Measurements from ENCODE around the gene CEACAM7. TPM values are rescaled to one million over a fixed set of nuclear protein-coding genes. Genes with fewer than 3 reads are reported as not detected.
"Not testable (repeated sequence)": the region's sequence is repeated elsewhere in the genome, so short reads cannot be mapped to it uniquely, and the experiment has no call there.

CEACAM7 gene
- total and polyA plus RNA-seq, 2 donors from 2014 or later = 0.16 TPM; not detected in 1

DNA sequence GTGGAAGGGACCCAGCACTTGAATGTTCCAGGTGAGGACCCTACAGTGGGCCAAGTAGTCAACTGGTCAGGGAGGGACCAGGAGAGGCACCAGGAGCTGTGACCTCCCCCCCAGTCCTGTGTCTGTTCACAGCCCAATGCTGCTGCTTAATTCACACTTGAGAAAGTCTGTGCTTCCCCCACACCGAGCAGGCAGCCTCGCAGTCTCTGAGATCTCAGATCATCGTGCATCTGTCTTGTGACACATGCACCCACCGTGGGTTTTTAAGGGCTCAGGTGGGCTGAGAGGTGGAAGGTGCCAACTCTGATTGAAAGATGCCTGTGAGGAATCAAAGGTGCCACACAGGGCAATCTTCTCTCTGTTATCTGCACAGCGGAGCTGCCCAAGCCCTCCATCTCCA is 26.5 kb upstream of the CEACAM7 start:
- Histone ChIP-seq H3K4me3 (ENCODE audit: low read length in 3 of 3) (no peak overlapping the region), H3K36me3 (ENCODE audit: control insufficient read depth in 2 of 3, insufficient read depth in 3 of 3, low read length in 3 of 3) (no peaks in the 10 kb centered on the region), H3K27me3 (ENCODE audit: control insufficient read depth, insufficient read depth, low read length) (no peaks in the 10 kb centered on the region), H3K9ac (ENCODE audit: low read length in 3 of 3) (no peak overlapping the region), H3K9me3 (ENCODE audit: control insufficient read depth in 2 of 3, insufficient read depth in 1 of 3, low read length in 3 of 3) (no peaks in the 10 kb centered on the region), H3K27ac (ENCODE audit: low read depth in 2 of 2, low read length in 2 of 2) (no peak overlapping the region), H3K4me1 (ENCODE audit: control insufficient read depth in 2 of 3, insufficient read depth in 2 of 3, low read depth in 1 of 3, low read length in 3 of 3) (no peaks in the 10 kb centered on the region)
- DNase-seq (no peak), FAIRE-seq (no peak)
- intact Hi-C loops (cut with DNase I) = no loop called here
- TF ChIP-seq, protein P1, sequence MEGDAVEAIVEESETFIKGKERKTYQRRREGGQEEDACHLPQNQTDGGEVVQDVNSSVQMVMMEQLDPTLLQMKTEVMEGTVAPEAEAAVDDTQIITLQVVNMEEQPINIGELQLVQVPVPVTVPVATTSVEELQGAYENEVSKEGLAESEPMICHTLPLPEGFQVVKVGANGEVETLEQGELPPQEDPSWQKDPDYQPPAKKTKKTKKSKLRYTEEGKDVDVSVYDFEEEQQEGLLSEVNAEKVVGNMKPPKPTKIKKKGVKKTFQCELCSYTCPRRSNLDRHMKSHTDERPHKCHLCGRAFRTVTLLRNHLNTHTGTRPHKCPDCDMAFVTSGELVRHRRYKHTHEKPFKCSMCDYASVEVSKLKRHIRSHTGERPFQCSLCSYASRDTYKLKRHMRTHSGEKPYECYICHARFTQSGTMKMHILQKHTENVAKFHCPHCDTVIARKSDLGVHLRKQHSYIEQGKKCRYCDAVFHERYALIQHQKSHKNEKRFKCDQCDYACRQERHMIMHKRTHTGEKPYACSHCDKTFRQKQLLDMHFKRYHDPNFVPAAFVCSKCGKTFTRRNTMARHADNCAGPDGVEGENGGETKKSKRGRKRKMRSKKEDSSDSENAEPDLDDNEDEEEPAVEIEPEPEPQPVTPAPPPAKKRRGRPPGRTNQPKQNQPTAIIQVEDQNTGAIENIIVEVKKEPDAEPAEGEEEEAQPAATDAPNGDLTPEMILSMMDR (IDR thresholded peaks at IDR 0.05; ENCODE audit: borderline replicate concordance, extremely low read depth, insufficient read depth) = no peak

DNA sequence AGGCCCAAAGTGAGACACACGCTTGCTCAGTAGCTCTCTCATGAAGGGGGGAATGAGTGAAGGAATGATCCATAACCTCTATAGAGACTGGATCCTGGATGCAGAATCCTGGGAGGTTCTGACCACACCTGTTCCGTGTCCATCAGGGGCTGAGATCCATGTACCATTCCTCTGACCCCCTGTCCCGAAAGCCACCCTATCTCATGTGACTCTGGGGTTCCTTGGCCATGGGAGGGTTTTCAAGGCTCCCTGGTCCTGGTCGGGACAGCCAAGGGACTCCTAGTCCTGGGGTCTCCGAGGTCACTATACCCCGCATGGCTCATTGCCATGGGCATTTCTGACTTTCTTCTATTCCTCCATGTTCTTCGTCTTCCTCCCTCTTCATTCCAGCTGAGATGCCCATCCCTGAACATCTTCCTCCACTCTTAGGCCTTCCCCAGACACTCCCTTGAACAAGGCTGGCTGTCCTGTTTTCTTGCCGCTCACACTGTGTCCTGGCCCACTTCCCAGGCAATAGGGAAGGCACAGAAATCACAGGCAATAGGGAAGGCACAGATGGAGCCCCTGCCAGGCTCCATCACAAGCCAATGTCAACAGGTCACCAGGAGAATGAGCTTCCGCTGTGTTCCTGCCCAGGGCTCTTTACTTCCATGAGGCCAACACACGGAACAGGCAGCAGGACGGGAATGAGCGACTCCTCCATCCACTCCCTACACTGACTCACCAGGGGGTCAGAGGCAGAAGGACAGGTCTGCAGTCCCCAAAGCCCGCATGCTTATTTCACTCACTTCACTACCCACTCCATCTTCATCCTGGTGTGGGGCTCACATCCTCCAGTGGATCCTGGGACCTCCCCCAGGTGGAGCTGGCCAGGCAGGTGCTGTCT is 23.5 kb upstream of the CEACAM7 start:
- Histone ChIP-seq H3K9ac (ENCODE audit: low read length in 3 of 3) (no peak overlapping the region), H3K4me1 (ENCODE audit: control insufficient read depth in 2 of 3, insufficient read depth in 2 of 3, low read depth in 1 of 3, low read length in 3 of 3) (no peaks in the 10 kb centered on the region), H3K9me3 (ENCODE audit: control insufficient read depth in 2 of 3, insufficient read depth in 1 of 3, low read length in 3 of 3) (no peaks in the 10 kb centered on the region), H3K4me3 (ENCODE audit: low read length in 3 of 3) (no peak overlapping the region), H3K27me3 (ENCODE audit: control insufficient read depth, insufficient read depth, low read length) (no peaks in the 10 kb centered on the region), H3K27ac (ENCODE audit: low read depth in 2 of 2, low read length in 2 of 2) (no peak overlapping the region), H3K36me3 (ENCODE audit: control insufficient read depth in 2 of 3, insufficient read depth in 3 of 3, low read length in 3 of 3) (no peaks in the 10 kb centered on the region)
- intact Hi-C loops (cut with DNase I) = no loop called here
- TF ChIP-seq, protein P1 (IDR thresholded peaks at IDR 0.05; ENCODE audit: borderline replicate concordance, extremely low read depth, insufficient read depth) = no peak
- FAIRE-seq (no peak), DNase-seq (no peak)

DNA sequence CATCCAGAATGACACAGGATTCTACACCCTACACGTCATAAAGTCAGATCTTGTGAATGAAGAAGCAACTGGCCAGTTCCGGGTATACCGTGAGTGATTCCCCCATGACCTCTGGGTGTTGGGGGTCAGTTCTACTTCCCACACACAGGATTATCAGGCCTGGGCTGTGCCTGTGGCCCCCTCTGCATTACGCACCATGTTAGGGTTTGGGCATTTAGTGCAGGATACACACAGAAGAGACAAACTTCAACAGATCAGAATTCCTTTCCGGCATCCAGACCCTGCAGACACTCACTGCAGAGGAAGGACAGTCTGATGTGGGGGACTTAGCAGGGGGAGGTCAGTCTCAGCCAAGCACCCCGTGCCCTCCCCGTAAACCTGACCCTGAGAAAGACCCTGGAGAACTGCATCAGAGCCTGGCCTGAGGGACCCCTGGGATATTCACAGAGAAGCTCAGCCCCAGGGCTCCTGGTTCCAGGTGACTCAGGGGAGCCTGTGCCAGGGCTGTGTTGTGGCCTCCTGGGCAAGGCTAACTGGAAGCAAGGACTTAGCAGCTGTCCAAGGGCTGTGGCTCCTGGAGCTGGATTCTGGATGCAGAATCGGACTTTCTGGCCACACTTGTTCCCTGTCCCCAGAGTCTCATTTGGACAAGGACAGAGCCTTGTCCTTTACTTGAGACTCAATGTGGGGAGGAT is 22.0 kb upstream of the CEACAM7 start:
- DNase-seq (no peak), FAIRE-seq (no peak)
- H3K9ac ChIP-seq (ENCODE audit: low read length in 3 of 3) = no peak overlapping the region
- no peaks in the 10 kb centered on the region for H3K4me1 ChIP-seq (ENCODE audit: control insufficient read depth in 2 of 3, insufficient read depth in 2 of 3, low read depth in 1 of 3, low read length in 3 of 3)
- no peaks in the 10 kb centered on the region for H3K27me3 ChIP-seq (ENCODE audit: control insufficient read depth, insufficient read depth, low read length)
- no peak overlapping the region for H3K4me3 ChIP-seq (ENCODE audit: low read length in 3 of 3)
- no peaks in the 10 kb centered on the region for H3K36me3 ChIP-seq (ENCODE audit: control insufficient read depth in 2 of 3, insufficient read depth in 3 of 3, low read length in 3 of 3)
- H3K9me3 ChIP-seq (ENCODE audit: control insufficient read depth in 2 of 3, insufficient read depth in 1 of 3, low read length in 3 of 3) = no peaks in the 10 kb centered on the region
- intact Hi-C loops (cut with DNase I) = no loop called here
- no peak overlapping the region for H3K27ac ChIP-seq (ENCODE audit: low read depth in 2 of 2, low read length in 2 of 2)
- TF ChIP-seq, protein P1 (IDR thresholded peaks at IDR 0.05; ENCODE audit: borderline replicate concordance, extremely low read depth, insufficient read depth) = no peak

DNA sequence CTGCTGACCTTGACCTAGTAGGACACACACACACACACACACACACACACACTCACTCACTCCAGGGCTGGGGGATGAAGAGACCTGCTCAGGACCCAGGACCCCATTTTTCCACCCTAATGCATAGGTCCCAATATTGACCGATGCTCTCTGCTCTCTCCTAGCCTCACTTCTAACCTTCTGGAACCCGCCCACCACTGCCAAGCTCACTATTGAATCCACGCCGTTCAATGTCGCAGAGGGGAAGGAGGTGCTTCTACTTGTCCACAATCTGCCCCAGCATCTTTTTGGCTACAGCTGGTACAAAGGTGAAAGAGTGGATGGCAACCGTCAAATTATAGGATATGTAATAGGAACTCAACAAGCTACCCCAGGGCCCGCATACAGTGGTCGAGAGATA is 21.4 kb upstream of the CEACAM7 start:
- H3K4me3 ChIP-seq (ENCODE audit: low read length in 3 of 3); intact Hi-C loops (cut with DNase I); H3K9ac ChIP-seq (ENCODE audit: low read length in 3 of 3); H3K27ac ChIP-seq (ENCODE audit: low read depth in 2 of 2, low read length in 2 of 2); DNase-seq; H3K27me3 ChIP-seq (ENCODE audit: control insufficient read depth, insufficient read depth, low read length); H3K4me1 ChIP-seq (ENCODE audit: control insufficient read depth in 2 of 3, insufficient read depth in 2 of 3, low read depth in 1 of 3, low read length in 3 of 3); FAIRE-seq; H3K36me3 ChIP-seq (ENCODE audit: control insufficient read depth in 2 of 3, insufficient read depth in 3 of 3, low read length in 3 of 3); H3K9me3 ChIP-seq (ENCODE audit: control insufficient read depth in 2 of 3, insufficient read depth in 1 of 3, low read length in 3 of 3): not testable (repeated sequence)
